Activated T-cell treated with anti-CD3 and anti-CD28 coated beads, Interleukin-2, amount 50 U/mL, for 72 hours (primary cell): ENCODE data around the gene SMAD4. TPM values are rescaled to one million over a fixed set of nuclear protein-coding genes. Genes with fewer than 3 reads are reported as not detected.
"Not testable (repeated sequence)": the region's sequence is repeated elsewhere in the genome, so short reads cannot be mapped to it uniquely, and the experiment has no call there.

Experiments used
- ATAC-seq, 2 donors: fragments of 150-1000 bp; cut with Tn5 transposase; replicated peaks in 1 of 2; 2 replicates each; pipeline ENCODE4 v1.10.0; 2021; ENCODE audit warnings: moderate library complexity in 2 of 2, mild to moderate bottlenecking in 1 of 2
- DNase-seq, 2 donors: peaks; one replicate each; pipeline ENCODE4 v3.0.0; 2021 to 2022; ENCODE audit warnings: mixed read lengths in 1 of 2
- H3K27ac Mint-ChIP-seq: one replicate; pipeline ENCODE4 v1.8.0; 2022; ENCODE audit warnings: mild to moderate bottlenecking, moderate library complexity, mixed read lengths
- H3K27me3 Mint-ChIP-seq: one replicate; pipeline ENCODE4 v1.8.0; 2022; ENCODE audit warnings: low read depth, mixed read lengths
- H3K36me3 Mint-ChIP-seq, 2 donors: one replicate each; pipeline ENCODE4 v1.8.0; 2022; ENCODE audit warnings: mixed read lengths in 2 of 2, mild to moderate bottlenecking in 1 of 2; ENCODE audit not compliant: insufficient read depth in 2 of 2
- H3K4me1 Mint-ChIP-seq: one replicate; pipeline ENCODE4 v1.8.0; 2022; ENCODE audit warnings: low read depth, mixed read lengths
- H3K4me3 Mint-ChIP-seq, 2 donors: one replicate each; pipeline ENCODE4 v1.8.0; 2022; ENCODE audit warnings: mild to moderate bottlenecking in 2 of 2, mixed read lengths in 2 of 2, moderate library complexity in 2 of 2
- H3K9me3 Mint-ChIP-seq, 2 donors: one replicate each; pipeline ENCODE4 v1.8.0; 2022; ENCODE audit warnings: mixed read lengths in 2 of 2
- total RNA-seq, 2 donors: library from RNA; stranded (reverse); gene quantifications; one replicate each; pipeline ENCODE4 v1.2.3, GENCODE V29; 2022

Gene SMAD4
- total RNA-seq, 2 donors from 2014 or later = 84.7 to 97.0 TPM

DNA sequence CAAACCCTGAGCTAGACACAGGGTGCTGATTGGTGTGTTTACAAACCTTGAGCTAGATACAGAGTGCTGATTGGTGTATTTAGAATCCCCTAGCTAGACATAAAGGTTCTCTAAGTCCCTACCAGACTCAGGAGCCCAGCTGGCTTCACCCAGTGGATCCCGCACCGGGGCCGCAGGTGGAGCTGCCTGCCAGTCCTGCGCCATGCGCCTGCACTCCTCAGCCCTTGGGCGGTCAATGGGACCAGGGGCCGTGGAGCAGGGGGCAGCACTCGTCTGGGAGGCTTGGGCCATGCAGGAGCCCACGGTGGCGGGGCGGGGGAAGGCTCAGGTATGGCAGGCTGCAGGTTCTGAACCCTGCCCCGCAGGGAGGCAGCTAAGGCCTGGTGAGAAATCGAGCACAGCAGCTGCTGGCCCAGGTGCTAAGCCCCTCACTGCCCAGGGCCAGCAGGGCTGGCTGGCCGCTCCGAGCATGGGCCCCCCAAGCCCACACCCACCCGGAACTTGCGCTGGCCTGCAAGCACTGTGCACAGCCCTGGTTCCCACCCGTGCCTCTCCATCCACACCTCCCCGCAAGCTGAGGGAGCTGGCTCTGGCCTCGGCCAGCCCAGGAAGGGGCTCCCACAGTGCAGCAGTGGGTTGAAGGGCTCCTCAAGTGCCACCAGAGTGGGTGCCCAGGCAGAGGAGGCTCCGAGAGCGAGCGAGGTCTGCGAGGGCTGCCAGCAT, 81.8 kb downstream of the SMAD4 start:
- H3K27me3 Mint-ChIP-seq, ATAC-seq, H3K27ac Mint-ChIP-seq, H3K36me3 Mint-ChIP-seq, H3K4me3 Mint-ChIP-seq, DNase-seq, H3K9me3 Mint-ChIP-seq: not testable (repeated sequence)
- peaks cover 11% of the 10 kb centered on the region for H3K4me1 Mint-ChIP-seq

DNA sequence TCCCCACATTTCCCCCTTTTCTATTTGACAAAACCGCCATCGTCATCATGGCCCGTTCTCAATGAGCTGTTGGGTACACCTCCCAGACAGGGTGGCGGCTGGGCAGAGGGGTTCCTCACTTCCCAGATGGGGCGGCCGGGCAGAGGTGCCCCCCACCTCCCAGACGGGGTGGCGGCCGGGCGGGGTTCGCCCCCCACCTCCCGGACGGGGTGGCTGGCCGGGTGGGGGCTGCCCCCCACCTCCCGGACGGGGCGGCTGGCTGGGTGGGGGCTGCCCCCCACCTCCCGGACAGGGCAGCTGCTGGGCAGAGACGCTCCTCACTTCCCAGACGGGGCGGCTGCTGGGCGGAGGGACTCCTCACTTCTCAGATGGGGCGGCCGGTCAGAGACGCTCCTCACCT, 87.0 kb downstream of the SMAD4 start:
- not testable (repeated sequence) for H3K27ac Mint-ChIP-seq, ATAC-seq

DNA sequence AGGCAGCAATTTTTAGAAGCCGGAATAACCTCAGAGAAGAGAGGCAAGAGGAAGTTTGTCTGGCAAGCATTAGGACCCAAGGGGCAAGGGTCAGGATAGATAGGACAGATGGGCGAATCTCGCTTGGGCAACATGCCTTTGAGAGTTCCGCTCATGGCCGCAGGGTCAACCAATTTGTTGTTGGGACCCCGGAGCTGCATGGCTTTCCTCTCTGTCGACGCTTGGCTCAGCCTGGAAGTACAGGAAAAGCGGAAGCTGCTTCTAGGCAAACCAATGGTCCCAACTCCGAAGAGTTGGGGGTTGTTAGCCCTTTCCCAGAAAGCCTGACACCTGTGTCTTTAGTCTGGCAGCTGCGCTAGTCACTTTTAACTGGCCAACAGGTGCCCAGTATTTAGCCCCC, 89.5 kb downstream of the SMAD4 start:
- DNase-seq, ATAC-seq, H3K9me3 Mint-ChIP-seq, H3K4me3 Mint-ChIP-seq, H3K36me3 Mint-ChIP-seq, H3K4me1 Mint-ChIP-seq, H3K27me3 Mint-ChIP-seq, H3K27ac Mint-ChIP-seq: not testable (repeated sequence)

More for the DNA sequence above, 87.0 kb downstream of the SMAD4 start:
- H3K4me3 Mint-ChIP-seq, H3K9me3 Mint-ChIP-seq, H3K27me3 Mint-ChIP-seq, H3K36me3 Mint-ChIP-seq, DNase-seq, H3K4me1 Mint-ChIP-seq: not testable (repeated sequence)

DNA sequence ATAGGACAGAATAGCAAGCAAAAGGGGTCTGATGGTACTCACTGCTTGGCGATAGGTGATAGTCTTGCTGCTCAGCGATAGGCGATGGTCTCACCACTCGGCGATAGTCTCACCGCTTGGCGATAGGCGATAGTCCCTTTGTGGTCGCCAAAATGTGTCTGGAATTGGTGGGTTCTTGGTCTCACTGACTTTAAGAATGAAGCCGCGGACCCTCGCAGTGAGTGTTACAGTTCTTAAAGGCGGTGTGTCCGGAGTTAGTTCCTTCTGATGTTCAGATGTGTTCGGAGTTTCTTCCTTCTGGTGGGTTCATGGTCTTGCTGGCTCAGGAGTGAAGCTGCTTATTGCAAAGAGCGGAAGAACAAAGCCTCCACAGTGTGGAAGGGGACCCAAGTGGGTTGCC, 90.0 kb downstream of the SMAD4 start:
- ATAC-seq, H3K4me1 Mint-ChIP-seq, DNase-seq, H3K27ac Mint-ChIP-seq, H3K36me3 Mint-ChIP-seq, H3K9me3 Mint-ChIP-seq, H3K27me3 Mint-ChIP-seq, H3K4me3 Mint-ChIP-seq: not testable (repeated sequence)

DNA sequence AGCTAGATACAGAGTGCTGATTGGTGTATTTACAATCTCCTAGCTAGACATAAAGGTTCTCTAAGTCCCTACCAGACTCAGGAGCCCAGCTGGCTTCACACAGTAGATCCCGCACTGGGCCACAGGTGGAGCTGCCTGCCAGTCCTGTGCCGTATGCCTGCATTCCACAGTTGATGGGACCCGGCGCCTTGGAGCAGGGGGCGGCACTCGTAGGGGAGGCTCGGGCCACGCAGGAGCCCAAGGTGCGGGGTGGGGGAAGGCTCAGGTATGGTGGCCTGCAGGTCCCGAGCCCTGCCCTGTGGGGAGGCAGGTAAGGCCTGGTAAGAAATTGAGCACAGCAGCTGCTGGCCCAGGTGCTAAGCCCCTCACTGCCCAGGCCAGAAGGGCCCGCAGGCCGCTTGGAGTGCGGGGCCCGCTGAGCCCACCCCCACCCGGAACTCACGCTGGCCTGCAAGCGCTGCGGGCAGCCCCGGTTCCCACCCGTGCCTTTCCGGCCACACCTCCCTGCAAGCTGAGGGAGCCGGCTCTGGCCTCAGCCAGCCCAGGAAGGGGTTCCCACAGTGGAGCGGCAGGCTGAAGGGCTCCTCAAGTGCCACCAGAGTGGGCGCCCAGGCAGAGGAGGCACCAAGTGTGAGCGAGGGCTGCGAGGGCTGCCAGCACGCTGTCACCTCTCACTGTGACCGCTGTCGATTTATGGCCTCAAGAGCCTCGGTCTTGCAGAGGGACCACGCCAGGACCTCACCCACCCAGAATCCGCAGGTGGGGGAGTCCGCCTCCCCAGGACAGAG, 91.0 kb downstream of the SMAD4 start:
- Mint-ChIP-seq H3K27me3 (no peaks in the 10 kb centered on the region), H3K9me3 (peaks cover 0 to 2% of the 10 kb centered on the region in 2 donors), H3K36me3 (peaks cover 0 to 5% of the 10 kb centered on the region in 2 donors), H3K27ac (no peak overlapping the region), H3K4me1 (no peaks in the 10 kb centered on the region), H3K4me3 (no peak overlapping the region)
- no peak for ATAC-seq
- DNase-seq = no peak

DNA sequence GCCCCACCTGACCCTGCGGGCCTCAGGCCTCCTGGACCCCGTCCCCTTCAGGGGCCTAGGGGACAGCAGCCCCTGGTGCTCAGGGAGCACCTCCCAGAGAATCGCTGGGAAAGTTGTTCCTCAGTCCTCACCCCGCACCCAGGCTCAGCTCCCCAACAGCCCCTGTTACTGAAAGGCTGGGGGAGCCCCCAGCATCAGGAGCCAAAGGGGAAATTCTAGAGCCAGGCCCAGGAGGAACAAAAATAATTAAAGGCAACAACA, 91.5 kb downstream of the SMAD4 start:
- peaks cover 0 to 5% of the 10 kb centered on the region in 2 donors for H3K36me3 Mint-ChIP-seq
- H3K9me3 Mint-ChIP-seq = peaks cover 0 to 2% of the 10 kb centered on the region in 2 donors
- DNase-seq (no peak), ATAC-seq (no peak)
- no peak overlapping the region for H3K4me3 Mint-ChIP-seq
- H3K4me1 Mint-ChIP-seq = no peaks in the 10 kb centered on the region
- H3K27me3 Mint-ChIP-seq = no peaks in the 10 kb centered on the region
- no peak overlapping the region for H3K27ac Mint-ChIP-seq

DNA sequence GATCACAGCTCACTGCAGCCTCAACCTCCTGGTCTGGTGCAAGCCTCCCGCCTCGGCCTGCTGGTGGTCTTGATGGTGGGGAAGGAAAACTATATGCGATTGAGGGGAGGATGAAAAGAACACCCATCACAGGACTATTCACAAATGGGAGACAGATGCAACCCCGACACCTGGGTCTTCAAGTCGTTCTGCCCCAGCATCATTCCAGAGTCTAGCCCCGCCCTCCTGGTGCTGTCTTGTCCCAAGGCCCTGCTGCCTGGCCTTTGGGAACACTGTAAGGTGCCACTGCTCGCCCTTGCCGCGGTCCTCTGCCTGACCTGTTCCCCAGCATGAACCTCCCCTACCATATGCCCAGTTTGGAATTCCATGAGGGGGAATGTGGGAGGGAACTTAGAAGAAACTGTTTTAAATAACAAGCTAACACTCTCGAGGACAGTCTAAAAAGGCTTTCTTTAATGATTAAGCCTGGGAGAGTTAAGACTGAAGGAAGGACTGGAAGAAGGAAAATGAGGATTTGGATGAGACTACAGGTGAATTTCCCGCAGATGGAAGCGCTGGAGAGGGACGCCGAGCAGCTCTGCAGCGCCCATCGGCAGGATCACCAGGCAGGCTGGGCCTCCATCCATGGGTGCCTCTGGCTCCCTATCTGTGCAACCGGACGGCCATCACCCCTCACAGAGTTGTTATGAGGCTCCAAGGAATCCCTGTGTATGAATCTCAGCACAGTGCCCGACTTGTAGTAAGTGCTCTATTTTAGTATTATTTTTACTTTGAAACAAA, 92.4 kb downstream of the SMAD4 start:
- ATAC-seq (no peak), DNase-seq (no peak)
- Mint-ChIP-seq H3K27ac (no peak overlapping the region), H3K4me3 (no peak overlapping the region), H3K27me3 (no peaks in the 10 kb centered on the region), H3K4me1 (no peaks in the 10 kb centered on the region), H3K9me3 (peaks cover 0 to 2% of the 10 kb centered on the region in 2 donors), H3K36me3 (peaks cover 0 to 3% of the 10 kb centered on the region in 2 donors)

DNA sequence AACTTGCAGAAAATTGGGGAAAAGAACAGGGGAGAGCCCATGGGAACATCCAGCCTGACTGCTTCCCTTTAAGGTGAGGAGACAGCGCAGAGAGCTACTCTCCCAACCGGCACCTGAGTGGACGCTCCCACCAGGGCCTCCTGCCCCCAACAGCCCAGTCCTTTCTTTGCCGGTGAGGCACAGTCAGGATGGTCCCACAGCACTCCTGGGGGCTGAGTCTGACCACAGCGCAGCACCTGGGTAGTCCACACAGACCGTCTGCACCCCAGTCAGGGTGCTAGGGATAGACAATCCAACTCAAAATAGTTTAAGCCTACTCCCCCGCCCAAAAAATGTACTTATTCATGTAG, 93.0 kb downstream of the SMAD4 start:
- H3K27ac Mint-ChIP-seq = no peak overlapping the region
- no peak overlapping the region for H3K4me3 Mint-ChIP-seq
- H3K36me3 Mint-ChIP-seq = peaks cover 0 to 2% of the 10 kb centered on the region in 2 donors
- no peaks in the 10 kb centered on the region for H3K27me3 Mint-ChIP-seq
- ATAC-seq = no peak
- H3K9me3 Mint-ChIP-seq = peaks cover 0 to 2% of the 10 kb centered on the region in 2 donors
- no peak for DNase-seq
- H3K4me1 Mint-ChIP-seq = no peaks in the 10 kb centered on the region

DNA sequence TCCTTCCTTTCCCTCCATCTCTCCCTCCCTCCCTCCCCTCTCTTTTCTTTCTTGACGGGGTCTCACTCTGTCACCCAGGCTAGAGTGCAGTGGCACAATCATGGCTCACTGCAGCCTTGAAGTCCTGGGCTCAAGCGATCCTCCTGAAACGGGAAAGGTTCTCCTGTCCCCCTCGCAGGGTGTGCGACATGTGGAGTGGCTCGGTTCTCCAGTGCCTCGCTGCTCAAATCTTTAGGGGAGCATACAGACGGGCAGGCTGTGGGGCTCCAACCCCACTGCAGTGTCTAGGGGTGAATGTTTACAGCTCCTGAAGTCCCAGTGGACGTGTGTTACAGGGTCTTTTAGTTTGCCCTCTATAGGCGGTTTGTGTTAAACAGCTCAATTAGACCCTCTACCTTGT, 93.5 kb downstream of the SMAD4 start:
- ATAC-seq (no peak), DNase-seq (no peak)
- Mint-ChIP-seq H3K4me1 (no peaks in the 10 kb centered on the region), H3K9me3 (peaks cover 0 to 2% of the 10 kb centered on the region in 2 donors), H3K27ac (no peak overlapping the region), H3K27me3 (no peaks in the 10 kb centered on the region), H3K4me3 (no peak overlapping the region), H3K36me3 (no peaks in the 10 kb centered on the region)

DNA sequence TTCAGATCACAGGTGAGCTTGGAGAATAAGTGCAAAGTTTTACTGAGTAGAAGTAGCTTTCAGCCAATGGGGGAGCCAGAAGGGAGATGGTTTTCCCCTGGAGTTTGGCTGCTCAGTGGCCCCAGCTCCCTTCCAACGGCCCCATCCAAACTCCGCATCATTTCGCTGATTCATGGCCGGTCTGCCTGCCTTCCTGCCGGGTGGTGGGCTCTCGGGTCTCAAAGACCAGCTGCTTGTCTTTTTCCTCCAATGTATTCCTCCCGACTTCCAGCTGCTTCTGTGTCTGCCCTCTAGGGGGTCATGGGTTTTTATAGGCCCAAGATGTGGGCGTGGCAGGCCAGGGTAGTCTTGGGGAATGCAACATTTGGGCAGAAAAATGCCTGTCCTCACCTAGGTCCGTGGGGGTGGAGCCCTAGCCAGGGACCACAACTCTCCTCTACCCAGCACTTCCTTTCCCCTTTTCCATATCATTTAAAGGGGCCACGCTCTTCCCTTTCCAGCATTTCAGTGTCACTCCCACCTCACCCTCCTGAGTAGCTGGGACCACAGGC, 94.0 kb downstream of the SMAD4 start:
- no peaks in the 10 kb centered on the region for H3K27me3 Mint-ChIP-seq
- no peaks in the 10 kb centered on the region for H3K4me1 Mint-ChIP-seq
- no peaks in the 10 kb centered on the region for H3K36me3 Mint-ChIP-seq
- no peak overlapping the region for H3K27ac Mint-ChIP-seq
- H3K9me3 Mint-ChIP-seq = peaks cover 0 to 2% of the 10 kb centered on the region in 2 donors
- DNase-seq (no peak), ATAC-seq (no peak)
- no peak overlapping the region for H3K4me3 Mint-ChIP-seq

DNA sequence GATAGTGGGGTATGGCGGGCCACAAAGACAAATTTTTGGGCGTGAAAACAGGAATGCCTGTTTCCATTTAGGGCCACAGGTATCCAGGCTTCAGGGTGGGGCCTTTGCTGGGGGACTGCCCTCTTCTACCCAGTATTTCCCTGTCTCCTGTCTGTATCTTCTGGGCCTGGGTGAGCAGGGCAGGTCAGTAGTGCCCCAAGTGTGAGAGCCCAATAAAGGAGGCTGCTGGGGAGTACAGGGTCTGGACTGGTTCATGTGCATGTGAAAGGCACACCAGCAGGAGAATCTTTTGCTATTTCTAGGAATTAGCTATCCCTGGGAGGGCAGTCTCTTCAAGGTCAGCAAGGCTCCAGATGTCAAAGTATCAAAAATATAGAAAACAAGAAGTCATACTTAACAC, 96.0 kb downstream of the SMAD4 start:
- no peak overlapping the region for H3K27ac Mint-ChIP-seq
- no peaks in the 10 kb centered on the region for H3K9me3 Mint-ChIP-seq
- no peak overlapping the region for H3K4me3 Mint-ChIP-seq
- DNase-seq (no peak), ATAC-seq (no peak)
- no peaks in the 10 kb centered on the region for H3K4me1 Mint-ChIP-seq
- H3K27me3 Mint-ChIP-seq = no peaks in the 10 kb centered on the region
- H3K36me3 Mint-ChIP-seq = no peaks in the 10 kb centered on the region

DNA sequence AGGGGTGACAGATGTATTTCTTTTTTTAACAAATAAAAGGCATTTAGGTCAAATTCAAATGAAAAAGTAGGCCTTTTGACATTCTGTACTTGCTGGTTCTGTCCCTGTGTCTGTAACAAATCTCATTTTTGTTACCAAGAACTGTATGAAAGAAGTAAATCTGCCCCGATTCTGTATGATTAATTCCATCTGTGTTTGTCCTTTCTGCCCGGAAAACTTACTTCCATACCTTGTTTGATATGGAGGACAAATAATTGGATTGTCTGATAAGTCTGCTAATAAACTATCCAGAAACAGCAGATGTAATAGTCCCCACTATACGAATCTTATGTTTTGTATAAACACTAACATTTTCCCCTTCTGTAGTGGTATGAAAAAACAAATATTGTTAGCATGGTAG, 97.7 kb downstream of the SMAD4 start:
- DNase-seq = no peak
- H3K27ac Mint-ChIP-seq = no peak overlapping the region
- no peak overlapping the region for H3K4me3 Mint-ChIP-seq
- no peaks in the 10 kb centered on the region for H3K27me3 Mint-ChIP-seq
- H3K9me3 Mint-ChIP-seq = no peaks in the 10 kb centered on the region
- ATAC-seq = no peak
- H3K36me3 Mint-ChIP-seq = no peaks in the 10 kb centered on the region
- no peaks in the 10 kb centered on the region for H3K4me1 Mint-ChIP-seq

DNA sequence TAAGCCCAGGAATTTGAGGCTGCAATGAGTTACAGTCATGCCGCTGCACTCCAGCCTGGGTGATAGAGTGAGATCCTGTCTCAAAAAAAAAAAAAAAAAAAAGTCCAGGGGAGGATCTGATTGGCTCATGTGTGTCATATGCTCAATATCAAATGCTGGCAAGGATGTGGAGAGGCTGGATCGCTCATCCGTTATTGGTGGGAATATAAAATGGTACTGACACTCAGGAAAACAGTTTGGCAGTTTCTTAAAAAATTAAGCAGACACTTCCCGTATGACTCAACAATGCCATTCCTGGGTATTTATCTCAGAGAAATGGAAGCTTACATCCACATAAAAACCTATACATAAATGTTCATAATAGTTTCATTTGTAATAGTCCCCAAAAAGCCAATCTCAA, 98.5 kb downstream of the SMAD4 start:
- Mint-ChIP-seq H3K4me3 (no peak overlapping the region), H3K9me3 (no peaks in the 10 kb centered on the region), H3K36me3 (no peaks in the 10 kb centered on the region), H3K4me1 (no peaks in the 10 kb centered on the region), H3K27me3 (no peaks in the 10 kb centered on the region), H3K27ac (no peak overlapping the region)
- no peak for DNase-seq
- ATAC-seq = no peak
